Upper lobe of left lung (tissue), 4 donors: ENCODE results near the gene TRIM8.

ENCODE experiments used
- EP300 ChIP-seq, 4 donors: sonication (generic); formaldehyde crosslinking; IDR thresholded peaks; one replicate each; pipeline ENCODE4 v1.5.1; 2017; ENCODE audit warnings: antibody characterized with exemption in 4 of 4, control low read depth in 2 of 4
- POLR2A ChIP-seq, 4 donors: fragments of 450-650 bp; IDR thresholded peaks; one replicate each; pipeline ENCODE4 v1.5.1; 2016 to 2017; ENCODE audit warnings: antibody characterized with exemption in 4 of 4, mild to moderate bottlenecking in 2 of 4
- POLR2AphosphoS5 ChIP-seq, 2 donors: sonication (generic); formaldehyde crosslinking; IDR thresholded peaks; one replicate each; pipeline ENCODE4 v1.5.1; 2017; ENCODE audit warnings: antibody characterized with exemption in 2 of 2
- TF ChIP-seq, protein P1 (sequence below), 6 experiments: fragments of 450-650 bp in 4 of 6; fragments of 200-600 bp in 2 of 6; sonication (generic) in 2 of 6; IDR thresholded peaks; one replicate each; pipeline ENCODE4 v1.5.1; 2016 to 2019; ENCODE audit warnings: antibody characterized with exemption in 6 of 6

DNA sequence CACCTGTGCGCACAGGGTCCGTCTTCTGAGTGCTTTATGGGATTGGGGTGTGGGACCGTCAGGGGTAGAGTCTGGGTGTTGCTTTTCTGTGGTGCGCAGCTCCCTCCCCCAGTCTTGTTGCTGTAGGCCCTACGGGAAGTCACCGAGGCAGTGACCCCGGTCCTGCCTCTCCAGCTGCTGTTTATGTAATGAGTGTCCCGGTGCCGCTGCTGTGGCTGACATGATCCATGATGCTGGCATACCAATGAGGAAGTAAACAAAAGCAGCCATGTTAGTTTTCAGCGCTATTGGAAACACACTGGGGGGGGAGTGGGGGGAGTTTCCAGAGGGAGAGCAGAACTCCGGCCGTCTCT is 1.1 kb downstream of the TRIM8 start:
- TF ChIP-seq, protein P1, sequence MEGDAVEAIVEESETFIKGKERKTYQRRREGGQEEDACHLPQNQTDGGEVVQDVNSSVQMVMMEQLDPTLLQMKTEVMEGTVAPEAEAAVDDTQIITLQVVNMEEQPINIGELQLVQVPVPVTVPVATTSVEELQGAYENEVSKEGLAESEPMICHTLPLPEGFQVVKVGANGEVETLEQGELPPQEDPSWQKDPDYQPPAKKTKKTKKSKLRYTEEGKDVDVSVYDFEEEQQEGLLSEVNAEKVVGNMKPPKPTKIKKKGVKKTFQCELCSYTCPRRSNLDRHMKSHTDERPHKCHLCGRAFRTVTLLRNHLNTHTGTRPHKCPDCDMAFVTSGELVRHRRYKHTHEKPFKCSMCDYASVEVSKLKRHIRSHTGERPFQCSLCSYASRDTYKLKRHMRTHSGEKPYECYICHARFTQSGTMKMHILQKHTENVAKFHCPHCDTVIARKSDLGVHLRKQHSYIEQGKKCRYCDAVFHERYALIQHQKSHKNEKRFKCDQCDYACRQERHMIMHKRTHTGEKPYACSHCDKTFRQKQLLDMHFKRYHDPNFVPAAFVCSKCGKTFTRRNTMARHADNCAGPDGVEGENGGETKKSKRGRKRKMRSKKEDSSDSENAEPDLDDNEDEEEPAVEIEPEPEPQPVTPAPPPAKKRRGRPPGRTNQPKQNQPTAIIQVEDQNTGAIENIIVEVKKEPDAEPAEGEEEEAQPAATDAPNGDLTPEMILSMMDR (IDR thresholded peaks at IDR 0.05), result no peak
- TF ChIP-seq POLR2AphosphoS5 (IDR thresholded peaks at IDR 0.05), result peak; percentile 92 to 93
- peak in 1 of 4 donors; percentile 62 for TF ChIP-seq POLR2A (IDR thresholded peaks at IDR 0.05)
- TF ChIP-seq EP300 (IDR thresholded peaks at IDR 0.05), result peak in 2 of 4 donors; percentile 51 to 90
